Right lobe of liver (tissue), 6 donors: ENCODE data around the gene CRYBB1. TPM values are rescaled to one million over a fixed set of nuclear protein-coding genes. Genes with fewer than 3 reads are reported as not detected.
A peak's percentile ranks its signal among the peaks of the same experiment; 100 is the strongest.

Source experiments
- ATAC-seq, 4 donors: fragments of 200-7000 bp; cut with Tn5 transposase; one replicate each; pipeline ENCODE4 v1.9.1; 2020; ENCODE audit warnings: mild to moderate bottlenecking in 4 of 4, moderate library complexity in 4 of 4
- DNase-seq, 3 donors: peaks; one replicate each; pipeline ENCODE4 v3.0.0-alpha.2; 2020
- H3K27ac ChIP-seq, 3 donors: fragments of 200-600 bp; one replicate each; pipeline ENCODE4 v1.8.0; 2022
- H3K27me3 ChIP-seq, 2 donors: fragments of 200-600 bp; one replicate each; pipeline ENCODE4 v1.8.0; 2022
- H3K36me3 ChIP-seq, 4 donors: fragments of 200-600 bp; sonication (generic) in 1 of 4; one replicate each; pipeline versions ENCODE4 v1.5.1 to v1.8.0; 2017 to 2022; ENCODE audit warnings: control low read depth in 1 of 4
- H3K4me1 ChIP-seq, 4 donors: fragments of 200-600 bp; sonication (generic) in 1 of 4; one replicate each; pipeline versions ENCODE4 v1.5.1 to v1.8.0; 2017 to 2022; ENCODE audit warnings: control low read depth in 1 of 4
- H3K4me3 ChIP-seq, 3 donors: fragments of 200-600 bp; one replicate each; pipeline ENCODE4 v1.8.0; 2022
- H3K9me3 ChIP-seq, 4 donors: fragments of 200-600 bp; sonication (generic) in 1 of 4; one replicate each; pipeline versions ENCODE4 v1.5.1 to v1.8.0; 2017 to 2022; ENCODE audit warnings: control low read depth in 1 of 4
- POLR2A ChIP-seq: fragments of 450-650 bp; IDR thresholded peaks from one replicate; pipeline ENCODE4 v1.6.1; 2017; ENCODE audit warnings: antibody characterized with exemption, mild to moderate bottlenecking
- WGBS: methylation state at CpG from one replicate; pipeline ENCODE4 v1.1.6; 2018; ENCODE audit warnings: low coverage, low lambda C conversion rate; ENCODE audit not compliant: insufficient coverage; ENCODE audit errors: missing lambda C conversion rate; 5-methylcytosine and 5-hydroxymethylcytosine counted together
- intact Hi-C, 2 donors: fragments of 100-400 bp; cut with DNase I; formaldehyde crosslinking; loops; one replicate each; pipeline versions ENCODE4 v1.11.2 to v1.14.1; 2022
- total RNA-seq, 6 experiments: library from RNA; depleted of rRNA in 2 of 6; stranded (reverse); fragments of >200 nt in 2 of 6; fragmentation: NEBNext Ultra II Directional in 3 of 6; extraction: Animal tissue kit (Norgen Biotek cat#: 25700) in 3 of 6; gene quantifications; one replicate each; pipeline versions ENCODE4 v1.1.0 to v1.2.4, GENCODE V29; 2016 to 2023
- TF ChIP-seq, protein P1 (sequence below), 4 donors: fragments of 200-600 bp in 3 of 4; fragments of 450-650 bp in 1 of 4; IDR thresholded peaks; one replicate each; pipeline versions ENCODE4 v1.5.1 to v1.8.0; 2016 to 2022; ENCODE audit warnings: antibody characterized with exemption in 4 of 4, mild to moderate bottlenecking in 2 of 4
- donor health status: DM: no; HTN: yes; CAD: no.
- donor health status: DM: no; HTN: no; CAD: no.
- donor health status: DM: no; HTN: no; CAD: no.
- donor health status: DM: no; HTN: yes; CAD: no.
- donor health status: DM: no; HTN: yes; CAD: no.

Gene CRYBB1
- total RNA-seq, 6 experiments from 2014 or later, result 0.53 to 0.59 TPM; not detected in 4

GRCh38 chr22:26650722-26651421 is 33.0 kb upstream of the CRYBB1 start:
- no peak for DNase-seq
- 65% methylated on average over 5 of the region's 6 CpGs for WGBS
- Histone ChIP-seq H3K27ac (no peak overlapping the region), H3K36me3 (no peaks in the 10 kb centered on the region), H3K4me1 (no peaks in the 10 kb centered on the region), H3K27me3 (no peaks in the 10 kb centered on the region), H3K9me3 (no peaks in the 10 kb centered on the region), H3K4me3 (no peak overlapping the region)
- intact Hi-C loops, result loop anchor here in 1 of 2 donors (10.0 kb wide), 1 partner anchor 276 kb away; no protein-coding TSS in a partner anchor
- TF ChIP-seq, protein P1, sequence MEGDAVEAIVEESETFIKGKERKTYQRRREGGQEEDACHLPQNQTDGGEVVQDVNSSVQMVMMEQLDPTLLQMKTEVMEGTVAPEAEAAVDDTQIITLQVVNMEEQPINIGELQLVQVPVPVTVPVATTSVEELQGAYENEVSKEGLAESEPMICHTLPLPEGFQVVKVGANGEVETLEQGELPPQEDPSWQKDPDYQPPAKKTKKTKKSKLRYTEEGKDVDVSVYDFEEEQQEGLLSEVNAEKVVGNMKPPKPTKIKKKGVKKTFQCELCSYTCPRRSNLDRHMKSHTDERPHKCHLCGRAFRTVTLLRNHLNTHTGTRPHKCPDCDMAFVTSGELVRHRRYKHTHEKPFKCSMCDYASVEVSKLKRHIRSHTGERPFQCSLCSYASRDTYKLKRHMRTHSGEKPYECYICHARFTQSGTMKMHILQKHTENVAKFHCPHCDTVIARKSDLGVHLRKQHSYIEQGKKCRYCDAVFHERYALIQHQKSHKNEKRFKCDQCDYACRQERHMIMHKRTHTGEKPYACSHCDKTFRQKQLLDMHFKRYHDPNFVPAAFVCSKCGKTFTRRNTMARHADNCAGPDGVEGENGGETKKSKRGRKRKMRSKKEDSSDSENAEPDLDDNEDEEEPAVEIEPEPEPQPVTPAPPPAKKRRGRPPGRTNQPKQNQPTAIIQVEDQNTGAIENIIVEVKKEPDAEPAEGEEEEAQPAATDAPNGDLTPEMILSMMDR (IDR thresholded peaks at IDR 0.05), result no peak
- TF ChIP-seq POLR2A, result no peak
- no peak for ATAC-seq

- Histone ChIP-seq H3K4me1 (peaks cover 0 to 4% (median 0%) of the 10 kb centered on the region in 4 donors), H3K27me3 (no peaks in the 10 kb centered on the region), H3K9me3 (no peaks in the 10 kb centered on the region), H3K27ac (no peak overlapping the region), H3K36me3 (no peaks in the 10 kb centered on the region), H3K4me3 (no peak overlapping the region)
- DNase-seq (no peak), ATAC-seq (peak in 1 of 4 donors; percentile 7)
- intact Hi-C loops, result no loop called here
- TF ChIP-seq, protein P1 (IDR thresholded peaks at IDR 0.05), result no peak
- TF ChIP-seq POLR2A, result no peak
- 59% methylated on average over 5 of the region's 6 CpGs for WGBS
Observed at GRCh38 chr22:26648528-26649388, 30.9 kb upstream of the CRYBB1 start.

DNA sequence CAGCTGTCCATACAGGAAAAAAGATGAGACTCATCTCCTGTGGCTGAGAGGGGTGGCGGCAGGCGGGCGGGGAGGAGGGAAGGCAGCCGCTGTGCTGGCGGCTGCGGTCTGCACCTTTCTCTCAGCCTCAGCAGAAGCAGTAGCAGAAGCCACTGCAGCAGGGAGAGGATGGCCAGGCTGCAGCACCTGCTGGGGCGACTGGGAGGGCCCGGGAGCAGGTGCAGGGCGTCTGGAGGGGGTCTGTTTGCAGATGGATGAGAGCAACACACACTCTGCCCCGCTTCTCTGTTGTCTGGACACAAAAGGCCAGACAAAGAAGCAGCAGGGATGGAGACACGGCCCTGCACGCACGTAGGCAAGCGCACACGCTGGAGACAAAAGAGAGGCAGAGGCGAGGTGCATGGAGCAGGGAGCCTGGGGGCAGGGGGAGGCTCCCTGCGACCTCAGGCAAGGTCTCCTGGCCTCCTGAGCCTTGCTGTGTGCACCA is 30.2 kb upstream of the CRYBB1 start:
- peak in 1 of 3 donors; percentile 26 for DNase-seq
- 21% methylated on average over 14 of the region's 17 CpGs for WGBS
- Histone ChIP-seq H3K36me3 (no peaks in the 10 kb centered on the region), H3K9me3 (no peaks in the 10 kb centered on the region), H3K27ac (no peak overlapping the region), H3K4me1 (peaks cover 0 to 4% (median 0%) of the 10 kb centered on the region in 4 donors), H3K27me3 (no peaks in the 10 kb centered on the region), H3K4me3 (no peak overlapping the region)
- no peak for ATAC-seq
- TF ChIP-seq, protein P1 (IDR thresholded peaks at IDR 0.05), result no peak
- TF ChIP-seq POLR2A, result no peak
- intact Hi-C loops, result no loop called here

GRCh38 chr22:26646158-26646557 is 28.3 kb upstream of the CRYBB1 start:
- Histone ChIP-seq H3K9me3 (no peaks in the 10 kb centered on the region), H3K36me3 (no peaks in the 10 kb centered on the region), H3K4me1 (peaks cover 0 to 4% (median 0%) of the 10 kb centered on the region in 4 donors), H3K27me3 (no peaks in the 10 kb centered on the region), H3K4me3 (no peak overlapping the region), H3K27ac (no peak overlapping the region)
- no peak for ATAC-seq
- DNase-seq, result no peak
- WGBS, result 57% methylated on average over 2 of the region's 5 CpGs
- intact Hi-C loops, result no loop called here
- TF ChIP-seq, protein P1 (IDR thresholded peaks at IDR 0.05), result no peak
- TF ChIP-seq POLR2A, result no peak
